SK-N-SH (cell line): ENCODE results near the gene SLC26A1. TPM values are rescaled to one million over a fixed set of nuclear protein-coding genes. Genes with fewer than 3 reads are reported as not detected.
A peak's percentile ranks its signal among the peaks of the same experiment; 100 is the strongest.

ENCODE experiments used
- CTCF ChIA-PET: fragments of 300-600, 350-600 bp; formaldehyde crosslinking; extraction: SDS; loops from one replicate; lab custom pipeline; 2021; lab: Yijun Ruan, JAX
- POLR2A ChIA-PET: fragments of 350-600 bp; sonication (Branson Sonifier 250); formaldehyde crosslinking; extraction: SDS; loops from one replicate; lab custom pipeline; 2020; ENCODE audit warnings: antibody characterized with exemption, inconsistent platforms; lab: Yijun Ruan, JAX
- DNase-seq: peaks from one replicate; pipeline ENCODE4 v3.0.0; 2012
- H2AFZ ChIP-seq: fragments of 200-600 bp; sonication (generic); 2 replicates; pipeline ENCODE4 v1.8.1; 2016; ENCODE audit warnings: antibody characterized with exemption, mild to moderate bottlenecking, low read depth
- H3F3A ChIP-seq: fragments of 200-600 bp; sonication (generic); replicated peaks from 2 replicates; pipeline ENCODE3; 2016; ENCODE audit warnings: antibody characterized with exemption, mild to moderate bottlenecking; ENCODE audit not compliant: insufficient read depth
- H3K27ac ChIP-seq, 2 experiments: fragments of 200-500 bp in 1 of 2; fragments of 200-600 bp in 1 of 2; sonication (Bioruptor generic) in 1 of 2; sonication (generic), shearing (Covaris generic) in 1 of 2; 2 replicates each; pipeline versions ENCODE4 v1.5.1 to v1.6.1; 2014 to 2016; ENCODE audit warnings: low read depth in 2 of 2, inconsistent platforms in 1 of 2, low read length in 1 of 2, mild to moderate bottlenecking in 1 of 2, mixed read lengths in 1 of 2
- H3K27me3 ChIP-seq: fragments of 200-600 bp; sonication (generic), shearing (Covaris generic); 2 replicates; pipeline ENCODE4 v1.6.1; 2016; ENCODE audit warnings: mixed run types; ENCODE audit not compliant: insufficient read depth
- H3K36me3 ChIP-seq, 2 experiments: fragments of 200-500 bp in 1 of 2; fragments of 200-600 bp in 1 of 2; sonication (Bioruptor generic) in 1 of 2; sonication (generic) in 1 of 2; replicated peaks in 1 of 2; 2 replicates each; pipeline versions ENCODE3 to v1.5.1; 2014 to 2016; ENCODE audit warnings: low read length in 1 of 2, mild to moderate bottlenecking in 1 of 2; ENCODE audit not compliant: insufficient read depth in 2 of 2, control insufficient read depth in 1 of 2
- H3K4me1 ChIP-seq, 2 experiments: fragments of 200-500 bp in 1 of 2; fragments of 200-600 bp in 1 of 2; sonication (Bioruptor generic) in 1 of 2; sonication (generic), shearing (Covaris generic) in 1 of 2; 2 replicates each; pipeline versions ENCODE4 v1.5.1 to v1.6.1; 2014 to 2016; ENCODE audit warnings: low read depth in 1 of 2, low read length in 1 of 2, mixed run types in 1 of 2; ENCODE audit not compliant: insufficient read depth in 2 of 2, control insufficient read depth in 1 of 2
- H3K4me2 ChIP-seq: fragments of 200-600 bp; sonication (generic), shearing (Covaris generic); 2 replicates; pipeline ENCODE4 v1.6.1; 2017; ENCODE audit warnings: mixed run types
- H3K4me3 ChIP-seq, 2 experiments: fragments of 200-500 bp in 1 of 2; fragments of 200-600 bp in 1 of 2; sonication (Bioruptor generic) in 1 of 2; sonication (generic), shearing (Covaris generic) in 1 of 2; 2 replicates each; pipeline versions ENCODE4 v1.5.1 to v1.8.1; 2014 to 2016; ENCODE audit warnings: low read depth in 2 of 2, inconsistent platforms in 1 of 2, low read length in 1 of 2, mild to moderate bottlenecking in 1 of 2, mixed read lengths in 1 of 2, moderate library complexity in 1 of 2
- H3K79me2 ChIP-seq: fragments of 200-600 bp; sonication (generic); 2 replicates; pipeline ENCODE4 v1.8.1; 2017; ENCODE audit warnings: mild to moderate bottlenecking; ENCODE audit not compliant: insufficient read depth
- H3K9ac ChIP-seq: fragments of 200-600 bp; sonication (generic); 2 replicates; pipeline ENCODE4 v1.6.1; 2017; ENCODE audit warnings: mixed run types
- H3K9me2 ChIP-seq: fragments of 200-600 bp; sonication (generic); 2 replicates; pipeline ENCODE4 v1.6.1; 2017; ENCODE audit warnings: mixed run types
- H3K9me3 ChIP-seq: fragments of 200-600 bp; sonication (generic); 2 replicates; pipeline ENCODE4 v1.6.1; 2017; ENCODE audit warnings: mixed run types, mild to moderate bottlenecking, moderate library complexity
- H4K20me1 ChIP-seq: fragments of 200-600 bp; sonication (generic); 2 replicates; pipeline ENCODE4 v1.6.1; 2017; ENCODE audit warnings: mild to moderate bottlenecking, mixed run types; ENCODE audit not compliant: insufficient read depth
- CTCF ChIP-seq: fragments of 200-600 bp; sonication (generic); IDR thresholded peaks from 2 replicates; pipeline ENCODE4 v1.6.1; 2017; ENCODE audit warnings: antibody characterized with exemption, mild to moderate bottlenecking, moderate library complexity
- ELF1 ChIP-seq: IDR thresholded peaks from 2 replicates; pipeline ENCODE4 v1.4.0; 2012
- EP300 ChIP-seq, 2 experiments: IDR thresholded peaks; 2 replicates each; pipeline versions ENCODE4 v1.4.0 to v1.6.1; 2012; ENCODE audit warnings: borderline replicate concordance in 1 of 2, low read depth in 1 of 2, low read length in 1 of 2
- FOSL2 ChIP-seq: IDR thresholded peaks from 2 replicates; pipeline ENCODE4 v1.4.0; 2012; ENCODE audit warnings: low read depth, mild to moderate bottlenecking, moderate library complexity, borderline replicate concordance
- IRF3 ChIP-seq: fragments of 150-350 bp; IDR thresholded peaks from 2 replicates; pipeline ENCODE4 v1.6.1; 2016; ENCODE audit warnings: mild to moderate bottlenecking, low read depth, low read length
- JUND ChIP-seq: IDR thresholded peaks from 2 replicates; pipeline ENCODE4 v1.4.0; 2012
- MEF2A ChIP-seq: IDR thresholded peaks from 2 replicates; pipeline ENCODE4 v1.4.0; 2012; ENCODE audit warnings: low read depth, borderline replicate concordance
- MXI1 ChIP-seq: IDR thresholded peaks from 2 replicates; pipeline ENCODE4 v1.6.1; 2012; ENCODE audit warnings: mild to moderate bottlenecking, low read depth, low read length, improper control_type of control experiment
- NFIC ChIP-seq: IDR thresholded peaks from 2 replicates; pipeline ENCODE4 v1.4.0; 2012; ENCODE audit warnings: borderline replicate concordance
- RAD21 ChIP-seq: IDR thresholded peaks from 2 replicates; pipeline ENCODE4 v1.6.1; 2012; ENCODE audit warnings: mild to moderate bottlenecking, low read length
- RCOR1 ChIP-seq: fragments of 150-350 bp; IDR thresholded peaks from 2 replicates; pipeline ENCODE4 v1.6.1; 2017; ENCODE audit warnings: antibody characterized with exemption, low read length
- RFX5 ChIP-seq: IDR thresholded peaks from 2 replicates; pipeline ENCODE4 v1.6.1; 2012; ENCODE audit warnings: mild to moderate bottlenecking, improper control_type of control experiment, low read length
- SIN3A ChIP-seq: IDR thresholded peaks from 2 replicates; pipeline ENCODE4 v1.6.1; 2012; ENCODE audit warnings: low read depth, mild to moderate bottlenecking, low read length, moderate library complexity, borderline replicate concordance
- SMC3 ChIP-seq: IDR thresholded peaks from 2 replicates; pipeline ENCODE4 v1.6.1; 2012; ENCODE audit warnings: low read depth, low read length, improper control_type of control experiment
- WGBS: methylation state at CpG from one replicate; pipeline ENCODE4 v1.1.6; 2017; ENCODE audit warnings: low lambda C conversion rate; 5-methylcytosine and 5-hydroxymethylcytosine counted together
- polyA plus RNA-seq, 3 experiments: library from polyadenylated mRNA; depleted of rRNA; stranded (reverse); fragments of >200 nt; gene quantifications; 2 replicates each; pipeline ENCODE4 v1.2.3, GENCODE V29; 2012

The SLC26A1 gene
- polyA plus RNA-seq, 1 of the 3 experiments (the other 2 are of a cell fraction) = 0.05 TPM

DNA sequence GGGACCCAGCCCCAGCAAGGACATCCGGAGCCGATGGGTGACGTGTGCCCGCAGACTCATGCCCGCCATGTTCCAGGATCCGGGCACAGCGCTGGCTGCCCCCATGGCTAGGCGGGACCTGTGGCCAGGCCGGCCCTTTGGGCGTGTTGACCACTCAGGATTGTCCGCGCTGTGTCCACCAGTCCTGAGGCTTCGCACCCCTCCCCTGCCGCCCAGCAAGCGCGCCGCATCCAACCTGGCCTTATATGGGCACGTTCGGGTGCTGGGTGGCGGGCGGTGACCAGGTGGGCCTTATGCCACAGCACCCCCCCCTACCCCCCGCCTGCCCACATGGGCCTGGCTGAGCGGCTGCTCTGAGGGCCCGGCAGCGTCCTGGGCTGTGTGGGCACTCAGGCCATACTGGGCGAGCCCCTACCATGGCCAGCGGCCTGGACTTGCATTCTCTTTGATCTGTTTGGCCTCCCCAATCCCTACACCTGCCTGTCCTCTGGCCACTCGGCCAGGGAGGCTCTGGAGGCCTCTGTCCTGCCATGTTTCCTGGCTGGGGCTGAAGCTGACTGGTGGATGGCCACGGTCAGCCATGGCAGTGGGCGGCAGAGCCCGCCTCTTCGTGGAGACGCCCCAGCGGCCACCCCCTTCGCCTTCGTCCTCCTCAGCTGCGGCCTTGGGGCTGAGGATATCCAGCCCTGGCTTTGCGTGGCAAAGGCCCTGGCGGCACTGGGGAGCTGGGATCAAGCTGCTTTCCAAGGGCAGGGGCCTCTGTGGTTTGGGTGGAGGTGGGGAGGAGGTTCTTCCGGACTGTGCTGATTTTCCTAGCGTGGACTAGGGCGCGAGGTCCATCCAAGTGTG, 20.2 kb upstream of the SLC26A1 start:
- 94% methylated on average over 15 of the region's 43 CpGs for WGBS
- no peaks in the 10 kb centered on the region for H3K9me2 ChIP-seq
- no peak overlapping the region for H3K9ac ChIP-seq
- no peak overlapping the region for H2AFZ ChIP-seq
- H3K4me2 ChIP-seq = no peak overlapping the region; the same call in 1 of the 2 replicates
- no peak overlapping the region for H3K4me3 ChIP-seq
- CTCF ChIA-PET = interaction anchor here (1.4 kb wide), 1 partner anchor 26 kb away, joined by 3 read pairs; no protein-coding TSS in a partner anchor
- peaks cover 0 to 15% of the 10 kb centered on the region in 2 experiments; a peak in 1 of 4 replicates for H3K4me1 ChIP-seq
- TF ChIP-seq FOSL2 (no peak), IRF3 (no peak), MXI1 (no peak), SMC3 (no peak)
- peaks cover 17% of the 10 kb centered on the region for H3K27me3 ChIP-seq
- no peak overlapping the region for H3K27ac ChIP-seq
- DNase-seq = no peak
- H4K20me1 ChIP-seq = 0 out of 2 replicates have a peak, but pooled peaks cover 22% of the 10 kb centered on the region
- POLR2A ChIA-PET = no interaction called here
- H3K9me3 ChIP-seq = no peaks in the 10 kb centered on the region
- H3K79me2 ChIP-seq = no peaks in the 10 kb centered on the region
- H3K36me3 ChIP-seq = no peaks in the 10 kb centered on the region
- H3F3A ChIP-seq = peaks cover 11% of the 10 kb centered on the region

DNA sequence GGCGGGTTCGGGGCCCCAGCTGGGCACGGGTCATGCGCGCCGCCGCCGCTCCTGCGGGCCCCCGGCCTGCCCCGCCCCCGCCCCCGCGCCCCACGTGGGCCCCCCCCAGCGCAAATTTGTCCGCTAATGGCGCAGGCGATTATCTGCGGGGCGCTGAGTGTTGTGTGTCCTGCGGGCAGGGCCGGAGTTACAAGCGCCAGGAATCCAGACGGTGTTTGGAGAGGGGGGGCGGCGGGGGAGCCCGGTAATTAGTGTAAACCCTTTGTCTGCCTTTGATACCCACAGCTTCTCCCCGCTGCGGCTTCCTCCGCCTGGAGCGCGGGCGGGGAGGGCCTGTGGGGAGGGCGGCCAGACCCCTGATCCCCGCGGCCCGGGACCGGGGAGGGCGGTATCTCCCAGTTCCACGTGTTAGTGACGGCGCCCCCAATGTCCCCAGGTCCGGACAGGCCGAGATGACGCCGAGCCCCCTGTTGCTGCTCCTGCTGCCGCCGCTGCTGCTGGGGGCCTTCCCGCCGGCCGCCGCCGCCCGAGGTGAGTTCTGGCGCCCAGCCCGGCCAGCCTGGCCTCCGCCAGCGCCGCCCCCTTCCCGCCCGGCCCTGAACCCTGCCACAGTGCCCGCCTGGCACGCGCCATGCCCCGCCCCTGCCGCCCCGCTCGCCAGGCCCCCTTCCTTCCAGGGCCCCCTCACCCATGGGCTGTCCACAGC, 19.0 kb upstream of the SLC26A1 start:
- no peaks in the 10 kb centered on the region for H3K9me3 ChIP-seq
- H3K4me1 ChIP-seq = peaks cover 0 to 15% of the 10 kb centered on the region in 2 experiments; a peak in 1 of 4 replicates
- H3F3A ChIP-seq = peaks cover 11% of the 10 kb centered on the region
- peak overlapping the region; percentile 38 to 61 for H3K4me3 ChIP-seq
- H3K27me3 ChIP-seq = peaks cover 29% of the 10 kb centered on the region
- CTCF ChIA-PET = interaction anchor here (1.4 kb wide), 1 partner anchor 25 kb away, joined by 3 read pairs; no protein-coding TSS in a partner anchor
- H2AFZ ChIP-seq = no peak overlapping the region
- TF ChIP-seq IRF3 (no peak), RCOR1 (no peak), ELF1 (no peak), JUND (no peak), RFX5 (no peak), CTCF (no peak), EP300 (IDR thresholded peaks at IDR 0.05; ENCODE audit: borderline replicate concordance in 1 of 2, low read depth in 1 of 2, low read length in 1 of 2) (no peak), SIN3A (no peak), RAD21 (no peak), SMC3 (no peak), NFIC (no peak), MEF2A (no peak), FOSL2 (no peak)
- no peak overlapping the region; the same call in 1 of the 2 replicates for H3K9ac ChIP-seq
- H4K20me1 ChIP-seq = 0 out of 2 replicates have a peak, but pooled peaks cover 13% of the 10 kb centered on the region
- no peaks in the 10 kb centered on the region for H3K9me2 ChIP-seq
- POLR2A ChIA-PET = no interaction called here
- peak; percentile 72 for DNase-seq
- peak overlapping the region; percentile 80; the same call in 1 of the 2 replicates for H3K4me2 ChIP-seq
- WGBS = 0% methylated on average over 7 of the region's 69 CpGs
- no peaks in the 10 kb centered on the region for H3K79me2 ChIP-seq
- H3K36me3 ChIP-seq = no peaks in the 10 kb centered on the region
- no peak overlapping the region for H3K27ac ChIP-seq
